NCI-H2171 (cell line): ENCODE measurements around the gene TLCD4.
"Not testable (repeated sequence)": the region's sequence is repeated elsewhere in the genome, so short reads cannot be mapped to it uniquely, and the experiment has no call there.

Experiments used
- DNase-seq: peaks from one replicate; lab custom pipeline; 2025; lab: John Stamatoyannopoulos, UW

Gene TLCD4, protein sequence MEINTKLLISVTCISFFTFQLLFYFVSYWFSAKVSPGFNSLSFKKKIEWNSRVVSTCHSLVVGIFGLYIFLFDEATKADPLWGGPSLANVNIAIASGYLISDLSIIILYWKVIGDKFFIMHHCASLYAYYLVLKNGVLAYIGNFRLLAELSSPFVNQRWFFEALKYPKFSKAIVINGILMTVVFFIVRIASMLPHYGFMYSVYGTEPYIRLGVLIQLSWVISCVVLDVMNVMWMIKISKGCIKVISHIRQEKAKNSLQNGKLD

DNA sequence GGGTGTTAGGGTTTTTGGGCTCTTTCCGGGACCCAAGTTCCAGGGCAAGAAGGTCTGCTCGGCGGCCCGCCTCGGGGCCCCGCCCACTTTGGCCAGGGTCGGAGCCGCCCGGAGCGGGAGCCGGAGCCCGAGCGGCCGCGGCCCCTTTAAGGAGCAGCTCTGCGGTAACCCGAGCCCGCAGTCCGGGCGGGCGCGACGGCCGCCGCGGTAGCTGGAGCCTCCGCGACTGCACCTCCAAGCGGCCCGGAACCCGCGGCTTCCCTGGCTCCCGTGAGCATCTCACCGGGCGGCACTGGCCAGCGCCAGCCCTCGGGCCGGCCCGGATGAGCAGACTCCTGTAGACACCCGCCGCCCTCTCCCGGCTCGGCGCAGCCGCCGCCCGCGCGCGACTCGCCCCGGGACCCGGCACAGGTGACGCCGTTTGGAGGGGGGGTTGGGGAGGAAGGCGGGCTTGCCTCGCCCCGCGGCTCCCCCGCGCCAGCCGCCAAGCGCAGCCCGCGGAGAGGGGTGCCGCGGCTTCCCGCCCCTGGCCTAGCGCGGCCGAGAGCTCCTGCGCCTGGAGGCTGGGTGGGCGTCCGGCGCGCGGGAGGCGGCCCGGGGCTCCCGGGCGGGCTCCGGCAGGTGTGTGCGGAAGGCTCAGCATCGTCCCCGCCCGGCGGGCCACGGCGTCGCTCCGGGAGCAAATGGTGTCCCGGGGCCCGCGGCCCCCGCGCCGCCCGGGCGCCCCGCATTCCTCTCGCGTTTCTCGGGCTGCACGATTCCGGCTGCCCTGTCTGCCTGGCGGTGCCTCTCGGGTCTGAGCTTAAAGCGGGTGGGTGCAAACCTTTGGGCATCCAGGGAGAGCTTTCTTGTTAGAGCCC lies at the start of gene TLCD4:
TSS of gene TLCD4 (plus strand) at position 149 of the 860 bp plus-strand sequence. CDS start 26,547 bp downstream, outside the sequence.
- no peak for DNase-seq

DNA sequence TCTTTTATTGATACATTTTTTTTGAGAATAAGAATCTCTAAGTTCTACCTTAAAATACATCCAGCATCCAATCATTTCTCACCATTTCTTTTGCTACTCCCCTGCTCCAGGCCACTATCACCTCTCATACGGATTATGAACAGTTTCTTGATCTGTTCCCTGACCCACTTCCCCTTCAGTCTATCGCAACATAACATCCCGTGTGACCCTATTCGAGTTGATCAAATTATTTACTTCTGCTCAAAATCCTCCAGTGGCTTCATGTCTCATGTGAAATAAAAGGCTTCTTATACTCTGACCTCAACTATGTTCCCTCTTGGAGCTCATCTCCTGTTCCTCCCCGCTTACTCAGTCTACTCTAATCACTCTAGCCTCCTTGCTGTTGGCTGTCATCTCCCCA lies 49.6 kb upstream of the TLCD4 start:
- no peak for DNase-seq

DNA sequence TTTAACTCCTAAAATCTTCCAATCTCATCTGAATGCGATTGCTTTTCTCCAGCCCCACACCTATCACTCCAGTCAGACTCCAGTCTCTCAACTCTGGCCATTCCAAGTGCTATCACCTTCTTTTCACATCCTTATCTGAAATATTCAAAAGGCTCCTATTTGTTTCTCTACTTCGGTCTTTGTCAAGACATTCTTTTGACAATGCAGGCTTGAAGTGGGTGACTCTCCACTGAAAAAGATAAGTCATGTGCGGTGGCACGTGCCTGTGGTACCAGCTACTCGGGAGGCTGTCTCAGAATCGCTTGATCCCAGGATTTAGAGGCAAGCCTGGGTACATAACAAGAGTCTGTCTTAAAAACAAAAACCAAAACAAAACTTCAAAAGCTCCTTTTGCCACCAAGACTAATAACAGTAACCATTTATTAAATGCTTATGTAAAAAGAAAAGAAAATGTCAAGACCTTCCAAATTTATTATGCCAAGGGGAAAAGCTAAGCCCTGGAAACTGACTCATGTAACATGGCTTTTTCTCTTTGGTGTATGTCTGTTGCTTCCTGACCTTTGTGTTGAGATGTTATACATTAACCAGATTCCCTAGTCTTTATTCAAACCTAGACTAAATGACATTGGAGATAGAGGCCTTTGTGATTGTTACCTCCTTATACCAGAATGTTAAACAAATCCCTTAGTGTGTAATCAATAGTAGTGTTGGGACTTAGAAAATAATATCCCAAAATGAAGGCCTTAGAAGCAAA lies 48.0 kb upstream of the TLCD4 start:
- DNase-seq = no peak

DNA sequence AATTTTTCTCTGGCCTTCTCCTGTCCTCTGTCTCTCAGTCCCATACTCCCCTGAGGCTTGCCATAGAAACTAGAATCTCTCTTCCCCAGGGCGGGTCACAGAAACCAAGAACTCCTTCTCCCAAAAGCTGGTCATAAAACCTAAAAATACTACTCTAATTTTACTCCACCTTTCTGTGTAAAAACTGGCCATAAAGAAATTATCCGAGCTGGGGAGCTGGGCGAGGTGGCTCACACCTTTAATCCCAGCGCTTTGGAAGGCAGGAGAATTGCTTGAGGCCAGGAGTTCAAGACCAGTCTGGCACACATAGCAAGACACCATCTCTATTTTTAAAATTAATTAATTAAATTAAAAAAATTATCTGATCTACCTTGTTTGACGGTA lies 47.5 kb upstream of the TLCD4 start:
- no peak for DNase-seq

DNA sequence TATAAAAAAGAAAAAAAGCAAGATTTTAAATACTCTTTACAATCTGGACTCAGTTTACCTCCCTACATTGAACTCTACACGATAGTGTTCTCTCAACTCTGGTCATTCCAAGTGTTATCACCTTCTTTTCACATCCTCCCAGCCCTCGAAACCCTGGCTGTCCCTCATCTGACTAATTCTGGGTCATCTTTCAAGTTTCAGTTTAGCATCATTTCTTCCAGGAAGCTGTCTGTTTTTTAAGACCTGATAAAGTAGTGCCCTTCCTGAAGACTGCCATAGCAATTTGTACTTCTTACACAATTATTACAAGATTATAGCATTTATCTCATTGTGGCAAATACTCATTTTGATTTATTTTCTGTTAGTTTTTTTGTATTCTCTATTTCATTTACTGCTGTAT lies 45.6 kb upstream of the TLCD4 start:
- no peak for DNase-seq

DNA sequence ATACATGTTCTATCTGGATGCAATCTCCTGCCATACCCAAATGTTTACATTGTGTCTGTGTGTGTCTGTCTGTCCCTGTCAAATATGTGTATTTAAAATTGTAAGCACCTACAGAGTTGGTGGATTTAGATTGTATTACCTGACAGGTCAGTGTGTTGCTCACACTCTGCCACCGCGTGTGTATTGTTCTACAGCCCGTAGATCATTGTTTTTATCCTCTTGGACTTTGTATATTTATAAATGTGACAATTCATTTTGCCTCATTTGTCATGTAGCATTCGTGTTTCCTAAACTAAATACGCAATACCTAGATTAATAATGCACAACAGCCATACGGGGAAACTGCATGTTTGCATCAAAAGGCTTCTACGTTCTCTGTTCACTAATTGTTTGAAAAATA lies 45.0 kb upstream of the TLCD4 start:
- no peak for DNase-seq

DNA sequence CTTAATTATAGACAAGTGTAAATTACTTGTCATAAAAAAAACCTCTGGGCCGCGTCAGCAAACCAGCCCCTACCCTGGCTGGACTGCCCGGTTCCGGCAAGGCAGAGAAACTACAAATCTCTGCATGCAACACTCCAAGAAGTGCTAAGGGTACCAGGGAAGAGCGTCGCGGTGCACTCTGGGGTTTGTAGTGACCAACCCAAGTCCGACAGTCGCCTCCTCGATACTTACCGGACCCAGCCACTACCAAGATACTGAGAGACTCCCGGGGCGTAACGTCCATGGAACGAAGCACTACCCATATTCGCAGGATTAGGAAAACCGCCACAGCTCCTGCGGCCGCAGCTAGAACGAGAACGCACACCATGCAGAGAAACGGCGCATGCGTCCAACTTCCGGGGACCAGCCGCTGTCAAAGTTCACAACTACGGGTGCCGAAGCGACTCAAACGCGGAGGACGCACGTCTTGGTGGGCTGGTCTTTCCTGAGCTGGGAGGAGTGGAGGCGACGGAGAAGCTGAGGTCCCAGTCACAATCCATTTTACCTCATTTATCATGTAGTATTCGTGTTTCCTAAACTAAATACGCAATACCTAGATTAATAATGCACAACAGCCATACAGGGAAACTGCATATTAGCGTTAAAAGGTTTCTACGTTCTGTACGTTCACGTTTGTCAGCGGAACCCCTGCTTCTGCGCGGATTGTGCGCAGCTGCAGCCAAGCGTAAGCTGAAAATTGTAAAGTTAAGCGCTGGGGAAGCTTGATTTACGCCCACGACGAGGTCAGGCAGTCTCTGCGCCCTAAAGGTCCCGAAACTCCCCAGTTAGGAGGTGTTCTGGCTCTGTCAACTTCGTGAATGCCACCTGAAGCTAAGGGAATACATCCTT lies 44.4 kb upstream of the TLCD4 start, which contains the start of gene ALG14:
TSS of gene ALG14 (minus strand) at position 420 of the 888 bp plus-strand sequence. CDS start at position 367, 53 bp downstream.
- peak; percentile 84 for DNase-seq

DNA sequence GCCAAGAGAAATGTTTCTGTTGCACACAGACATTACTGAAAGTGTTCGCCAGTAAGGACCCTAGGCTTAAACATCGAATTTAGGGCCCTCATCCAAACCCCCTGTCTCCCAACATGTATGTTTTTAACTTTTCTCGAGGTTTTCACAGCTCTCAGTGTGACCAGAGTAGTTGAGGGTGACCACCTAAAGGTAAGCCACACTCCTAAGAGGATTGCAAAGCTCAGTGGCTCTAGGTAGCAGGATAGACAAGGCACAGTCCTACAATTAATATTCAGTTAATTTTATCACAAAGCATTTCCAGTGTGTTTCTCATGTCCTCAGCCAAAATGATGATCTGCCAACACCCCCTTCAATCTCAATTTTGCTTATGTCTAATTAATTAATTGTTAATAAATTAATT lies 43.7 kb upstream of the TLCD4 start:
- no peak for DNase-seq

DNA sequence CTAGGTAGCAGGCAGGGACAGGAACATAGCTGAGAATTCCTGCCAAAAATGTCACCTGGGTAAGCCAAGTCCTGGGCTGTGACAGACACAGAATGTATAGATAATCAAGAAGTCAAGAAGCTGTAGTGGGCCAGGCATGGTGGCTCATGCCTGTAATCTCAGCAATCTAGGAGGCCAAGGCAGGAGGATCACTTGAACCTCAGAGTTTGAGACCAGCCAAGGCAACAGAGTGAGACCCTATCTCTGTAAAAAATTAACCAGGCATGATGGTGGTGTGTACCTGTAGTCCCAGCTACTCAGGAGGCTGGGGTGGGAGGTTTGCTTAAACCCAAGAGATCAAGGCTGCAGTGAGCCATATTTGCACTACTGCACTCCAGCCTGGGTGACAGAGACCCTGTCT lies 41.1 kb upstream of the TLCD4 start:
- no peak for DNase-seq

DNA sequence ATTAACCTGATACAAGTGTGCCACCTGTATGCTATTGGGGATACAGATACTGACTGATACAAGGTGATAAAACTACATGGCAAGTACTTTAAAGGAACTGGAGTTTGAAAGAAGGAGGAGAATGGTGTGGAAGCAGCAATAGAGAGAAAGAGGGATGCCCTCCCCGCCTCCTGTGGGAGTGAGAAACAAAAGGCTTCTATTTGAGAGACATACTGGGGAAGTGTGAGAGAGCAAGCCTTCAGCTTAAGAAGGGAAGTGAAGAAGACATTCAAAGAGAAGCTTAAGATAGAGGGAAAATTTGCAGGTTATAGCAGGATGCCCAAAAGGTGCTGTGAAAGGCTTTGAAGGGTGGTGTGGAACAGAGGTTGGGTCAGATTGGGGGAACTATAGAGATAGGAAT lies 36.7 kb upstream of the TLCD4 start:
- no peak for DNase-seq

DNA sequence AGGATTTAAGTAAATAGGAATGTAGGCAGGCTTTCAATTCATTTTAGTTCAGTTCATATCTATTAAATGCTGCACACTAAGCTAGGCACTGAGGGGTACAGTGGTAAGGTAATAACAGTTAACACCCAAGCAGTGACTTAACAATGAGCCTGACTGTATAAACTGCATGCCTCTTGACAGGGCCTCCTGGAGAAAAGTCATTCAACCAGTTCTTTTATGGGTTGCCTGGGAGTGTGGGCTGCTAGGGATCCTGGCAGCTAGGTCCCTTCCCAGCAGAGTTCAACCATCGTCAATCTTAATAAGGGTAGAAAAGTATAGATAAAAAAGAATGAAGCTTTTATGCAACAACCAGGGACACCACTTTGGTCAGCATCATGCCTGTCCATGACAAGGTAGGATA lies 36.3 kb upstream of the TLCD4 start:
- no peak for DNase-seq

DNA sequence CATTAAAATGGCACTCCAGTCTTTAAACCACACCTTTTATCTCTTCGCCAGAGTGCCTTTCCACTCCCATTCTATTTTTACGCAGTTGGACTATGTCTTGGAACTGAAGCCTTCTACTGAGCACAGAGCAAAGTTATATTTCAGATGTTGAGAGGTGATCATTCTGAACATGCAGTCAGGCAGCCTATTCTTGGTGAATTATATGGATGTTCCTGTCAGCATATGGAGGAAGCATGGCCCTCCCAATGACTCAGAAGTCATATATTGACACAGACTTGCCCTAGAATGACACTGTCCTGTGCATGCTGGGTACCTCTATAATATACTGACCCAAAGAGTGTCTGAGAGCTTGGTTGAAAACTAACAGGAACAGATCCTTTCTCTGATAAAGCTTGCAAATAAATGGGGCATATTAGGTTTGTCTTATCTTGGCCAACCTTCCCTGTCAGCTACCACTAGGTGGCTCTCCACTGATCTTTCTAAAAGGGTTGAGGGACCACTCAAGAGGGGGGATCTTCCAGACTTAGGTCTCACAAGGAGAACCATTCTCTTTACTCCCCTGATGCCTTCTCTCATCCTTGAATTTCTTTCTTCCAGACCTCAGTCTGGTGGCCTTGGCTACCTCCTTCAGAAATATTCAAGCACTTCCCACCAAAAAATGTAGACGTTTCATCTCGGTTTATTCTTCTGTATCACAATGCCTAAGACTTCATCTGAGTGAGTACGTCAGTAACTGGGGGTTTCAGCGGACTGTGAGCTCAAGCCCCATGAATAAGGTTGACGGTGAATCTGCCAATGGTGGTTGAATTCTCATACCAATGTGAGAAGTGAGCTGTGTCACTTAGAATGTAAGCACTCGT lies 32.6 kb upstream of the TLCD4 start:
- no peak for DNase-seq

DNA sequence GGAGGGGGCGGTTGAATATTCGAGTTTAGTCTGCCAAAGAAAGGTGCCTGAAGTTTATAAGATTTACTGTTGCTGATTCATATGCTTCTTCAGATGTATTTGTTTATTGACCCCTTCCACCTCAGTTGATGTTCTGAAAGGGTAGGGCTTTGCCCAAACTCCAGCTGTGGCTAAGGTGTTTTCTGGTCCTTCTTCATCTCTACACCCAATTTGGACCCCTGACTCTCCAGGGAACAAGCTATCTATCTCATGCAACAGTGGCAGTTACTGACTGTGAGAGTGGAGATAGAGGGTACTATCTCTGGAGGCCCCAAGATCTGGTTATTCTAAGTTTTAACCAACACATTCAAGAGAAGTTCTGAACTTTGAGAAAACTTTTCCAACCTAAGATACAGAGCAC lies 31.8 kb upstream of the TLCD4 start:
- no peak for DNase-seq

DNA sequence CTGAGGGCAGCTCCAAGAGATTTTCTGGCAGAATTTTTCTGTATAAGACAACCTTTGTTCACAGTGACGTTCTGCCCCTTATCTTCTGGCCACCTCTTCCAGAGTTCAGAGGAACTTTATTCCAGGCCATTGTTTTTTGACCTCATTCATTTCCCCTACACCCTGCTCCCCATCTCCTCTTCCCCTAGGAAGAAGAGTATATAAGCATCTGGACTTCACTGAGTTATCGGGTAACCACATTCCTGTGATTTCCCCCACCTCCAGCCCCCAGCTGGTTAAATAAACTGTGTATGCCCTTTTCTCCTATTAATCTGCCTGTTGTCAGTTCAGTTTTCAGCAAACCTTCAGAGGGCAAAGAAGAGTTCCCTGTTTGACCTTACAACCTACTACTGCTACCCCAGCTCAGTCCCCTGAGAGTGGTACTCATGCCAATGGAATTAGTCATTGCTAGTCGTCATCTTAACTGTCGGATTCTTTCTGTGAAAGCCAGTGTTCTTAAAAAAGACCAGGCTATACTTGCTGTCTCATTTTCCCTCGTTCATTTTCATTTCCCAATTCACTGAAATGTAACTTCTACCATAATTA lies 30.1 kb upstream of the TLCD4 start:
- DNase-seq = no peak

DNA sequence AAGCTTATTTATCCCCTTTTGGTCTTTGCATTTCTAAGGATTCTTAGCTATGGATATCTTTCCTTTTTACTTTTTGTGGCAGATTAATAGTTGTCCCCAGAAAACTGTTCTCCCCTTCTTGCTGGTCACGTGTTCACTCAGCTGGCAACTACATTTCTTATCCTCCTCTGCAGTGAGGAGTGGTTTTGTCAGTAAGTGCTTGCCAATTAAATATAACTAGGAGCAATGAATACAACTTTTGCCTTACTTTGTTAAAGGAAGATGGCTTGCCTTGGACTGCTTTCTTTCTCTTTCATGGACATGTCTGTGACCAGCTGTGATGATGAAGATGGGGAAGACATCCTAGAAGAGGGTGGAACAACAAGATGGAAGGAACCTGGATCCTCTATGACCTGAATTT lies 28.9 kb upstream of the TLCD4 start:
- no peak for DNase-seq

DNA sequence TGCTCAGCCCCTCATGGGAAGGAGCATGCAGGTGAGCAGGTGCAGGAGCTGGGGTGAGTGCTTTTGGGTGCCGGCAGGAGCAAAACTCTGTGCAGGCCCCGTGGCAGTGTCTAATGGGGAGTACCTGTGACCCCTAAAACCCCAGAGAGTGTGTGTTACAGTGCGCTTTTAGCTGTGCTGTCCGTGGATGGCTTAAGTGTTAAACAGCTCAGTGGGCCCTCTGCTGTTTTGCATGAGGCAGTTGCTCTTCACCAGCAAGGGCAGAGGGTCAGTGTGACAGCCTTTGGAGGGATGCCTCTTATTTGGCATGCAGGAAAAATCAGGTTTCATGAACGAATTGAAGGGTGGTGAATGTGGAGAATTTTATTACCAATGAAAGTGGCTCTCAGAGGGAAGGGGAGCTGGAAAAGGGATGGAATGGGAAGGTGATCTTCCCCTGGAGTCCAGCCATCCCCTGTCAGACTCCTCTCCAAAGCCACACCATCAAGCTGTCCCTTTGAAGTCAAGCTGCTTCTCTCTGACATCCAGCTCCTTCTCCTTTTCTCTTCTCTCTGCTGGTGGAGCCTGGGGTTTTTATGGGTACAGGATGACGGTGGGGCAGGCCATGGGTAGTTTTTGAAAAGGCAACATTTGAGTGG lies 27.4 kb upstream of the TLCD4 start:
- no peak for DNase-seq

DNA sequence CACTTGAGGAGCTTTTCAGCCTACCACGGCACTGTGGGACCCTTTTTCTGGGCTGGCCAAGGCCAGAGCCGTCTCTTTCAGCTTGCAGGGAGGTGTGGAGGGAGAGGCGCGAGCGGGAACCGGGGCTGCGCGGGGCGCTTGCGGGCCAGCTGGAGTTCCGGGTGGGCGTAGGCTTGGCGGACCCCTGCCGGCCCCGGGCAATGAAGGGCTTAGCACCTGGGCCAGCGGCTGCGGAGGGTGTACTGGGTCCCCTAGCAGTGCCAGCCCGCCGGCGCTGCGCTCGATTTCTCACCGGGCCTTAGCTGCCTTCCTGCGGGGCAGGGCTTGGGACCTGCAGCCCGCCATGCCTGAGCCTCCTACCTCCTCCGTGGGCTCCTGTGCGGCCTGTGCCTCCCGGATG lies 25.9 kb upstream of the TLCD4 start:
- not testable (repeated sequence) for DNase-seq

DNA sequence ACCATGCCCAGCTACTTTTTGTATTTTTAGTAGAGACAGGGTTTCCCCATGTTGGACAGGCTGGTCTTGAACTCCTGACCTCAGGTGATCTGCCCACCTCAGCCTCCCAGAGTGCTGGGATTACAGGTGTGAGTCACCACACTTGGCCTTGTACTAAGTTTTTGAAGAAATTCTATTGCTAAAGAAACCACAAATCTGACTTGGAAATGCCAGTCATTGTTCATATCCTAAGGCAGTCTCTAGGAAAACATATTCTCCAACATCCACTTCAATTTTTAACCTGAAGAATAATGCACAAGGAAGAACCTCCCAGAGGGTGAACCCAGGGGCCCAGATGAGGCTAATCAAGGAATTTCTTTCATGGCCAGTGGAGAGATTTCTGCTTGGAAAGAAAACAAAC lies 24.3 kb upstream of the TLCD4 start:
- not testable (repeated sequence) for DNase-seq

DNA sequence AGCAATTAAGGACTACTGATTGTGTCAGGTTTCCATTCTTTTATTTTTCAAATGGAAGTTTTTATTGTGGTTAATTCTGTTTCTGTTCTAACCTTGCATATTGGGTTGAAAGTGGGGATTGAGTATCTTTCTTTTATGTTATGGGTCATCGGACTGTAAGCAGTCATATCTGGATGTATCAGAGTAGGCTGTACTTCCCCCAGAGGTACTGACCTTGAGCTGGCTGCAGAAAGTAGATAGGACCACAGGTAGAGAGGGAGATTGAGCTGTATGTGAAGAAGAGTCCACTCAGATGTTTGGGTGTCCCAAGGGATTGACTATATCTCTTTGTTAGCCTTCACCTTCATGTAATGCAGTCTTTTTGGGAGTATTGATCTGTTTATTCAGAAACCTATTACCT lies 23.9 kb upstream of the TLCD4 start:
- no peak for DNase-seq

DNA sequence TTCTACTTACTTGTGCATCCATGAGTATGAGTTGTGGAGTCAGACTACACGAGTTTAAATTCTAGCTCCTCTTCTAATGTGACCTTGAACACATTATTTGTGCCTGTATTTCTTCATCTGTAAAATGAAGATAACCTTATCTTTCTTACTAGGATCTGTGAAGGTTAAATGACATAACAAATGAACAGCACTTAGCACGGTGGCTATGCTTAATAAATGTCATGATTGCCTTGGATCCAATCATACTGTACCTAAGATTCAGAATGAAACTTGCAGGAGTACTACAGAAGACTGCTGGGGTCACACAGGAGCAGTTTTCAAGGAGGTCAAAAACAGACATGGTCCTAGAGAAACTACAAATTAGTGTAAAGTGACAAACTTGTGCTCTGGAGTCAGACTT lies 22.2 kb upstream of the TLCD4 start:
- no peak for DNase-seq
